Measurements from ENCODE around the gene HGS. TPM values are rescaled to one million over a fixed set of nuclear protein-coding genes. Genes with fewer than 3 reads are reported as not detected.

HGS gene
- total RNA-seq (ENCODE audit: low replicate concordance): 53.1 and 66.2 TPM in 2 replicates

GRCh38 chr17:81683584-81684441 is at the start of gene HGS, which contains the start of gene ARL16:
HGS (plus strand) TSS chr17:81684011; CDS start chr17:81684067, 56 bp downstream.
ARL16 (minus strand) TSS chr17:81683797; CDS start chr17:81683753, 44 bp downstream.

GRCh38 chr17:81636505-81637288 is 47.1 kb upstream of the HGS start, which contains the start of the genes NPLOC4 and TSPAN10:
NPLOC4 (minus strand) TSS chr17:81637112; CDS start chr17:81636930, 182 bp downstream.
TSPAN10 (plus strand) TSS chr17:81637196; CDS start chr17:81642413, 5,217 bp downstream.

GRCh38 chr17:81656118-81656743 is 27.6 kb upstream of the HGS start, which contains the start of gene PDE6G:
PDE6G (minus strand) TSS chr17:81656542; CDS start chr17:81653305, 3,237 bp downstream.

GRCh38 chr17:81666342-81667191 is 17.2 kb upstream of the HGS start, which contains the start of the genes CCDC137 and OXLD1:
CCDC137 (plus strand) TSS chr17:81666737; CDS start chr17:81666767, 30 bp downstream.
OXLD1 (minus strand) TSS chr17:81666605; CDS start chr17:81666577, 28 bp downstream.

GRCh38 chr17:81702934-81703746 is 19.3 kb downstream of the HGS start, which contains the start of gene MRPL12:
MRPL12 (plus strand) TSS chr17:81703367; CDS start chr17:81703502, 135 bp downstream.

GRCh38 chr17:81711814-81712467 is 28.1 kb downstream of the HGS start, which contains the start of gene SLC25A10:
SLC25A10 (plus strand) TSS chr17:81712284; CDS start chr17:81712427, 143 bp downstream.

Other genes starting within 250 kb of the HGS start
- gene ACTG1, start 171.2 kb upstream of the HGS start, total RNA-seq (ENCODE audit: low replicate concordance): 10,136 and 11,456 TPM in 2 replicates
- 1.1 and 3.2 TPM in 2 replicates for gene FSCN2, start 155.6 kb upstream of the HGS start, total RNA-seq (ENCODE audit: low replicate concordance)
- 14.3 and 23.5 TPM in 2 replicates for gene FAAP100, start 131.7 kb upstream of the HGS start, total RNA-seq (ENCODE audit: low replicate concordance)
- gene NPLOC4, start 46.9 kb upstream of the HGS start, total RNA-seq (ENCODE audit: low replicate concordance): 79.9 and 84.7 TPM in 2 replicates
- 0.30 and 2.0 TPM in 2 replicates for gene TSPAN10, start 46.8 kb upstream of the HGS start, total RNA-seq (ENCODE audit: low replicate concordance)
- 0.23 and 0.35 TPM in 2 replicates for gene PDE6G, start 27.5 kb upstream of the HGS start, total RNA-seq (ENCODE audit: low replicate concordance)
- 26.7 and 35.1 TPM in 2 replicates for gene OXLD1, start 17.4 kb upstream of the HGS start, total RNA-seq (ENCODE audit: low replicate concordance)
- 3.3 and 7.1 TPM in 2 replicates for gene CCDC137, start 17.3 kb upstream of the HGS start, total RNA-seq (ENCODE audit: low replicate concordance)
- 16.7 and 42.8 TPM in 2 replicates for gene ARL16, start 214 bp upstream of the HGS start, total RNA-seq (ENCODE audit: low replicate concordance)
- 2.0 and 12.9 TPM in 2 replicates for gene MRPL12, start 19.4 kb downstream of the HGS start, total RNA-seq (ENCODE audit: low replicate concordance)
- 4.7 and 11.3 TPM in 2 replicates for gene SLC25A10, start 28.3 kb downstream of the HGS start, total RNA-seq (ENCODE audit: low replicate concordance)
- not detected in 2 replicates for gene GCGR, start 120.1 kb downstream of the HGS start, total RNA-seq (ENCODE audit: low replicate concordance)
- gene MCRIP1, start 149.3 kb downstream of the HGS start, total RNA-seq (ENCODE audit: low replicate concordance): 85.4 and 140 TPM in 2 replicates
- gene PPP1R27, start 151.0 kb downstream of the HGS start, total RNA-seq (ENCODE audit: low replicate concordance): 0.15 TPM in 1 of 2 replicates, not detected in the other
- 997 and 1,224 TPM in 2 replicates for gene P4HB, start 176.5 kb downstream of the HGS start, total RNA-seq (ENCODE audit: low replicate concordance)
- gene ARHGDIA, start 187.3 kb downstream of the HGS start, total RNA-seq (ENCODE audit: low replicate concordance): 31.6 and 123 TPM in 2 replicates
- 86.2 and 152 TPM in 2 replicates for gene ALYREF, start 207.6 kb downstream of the HGS start, total RNA-seq (ENCODE audit: low replicate concordance)
- gene ANAPC11, start 207.7 kb downstream of the HGS start, total RNA-seq (ENCODE audit: low replicate concordance): 269 and 333 TPM in 2 replicates
- 0.23 and 0.38 TPM in 2 replicates for gene NPB, start 218.2 kb downstream of the HGS start, total RNA-seq (ENCODE audit: low replicate concordance)
- gene PCYT2, start 227.4 kb downstream of the HGS start, total RNA-seq (ENCODE audit: low replicate concordance): 42.8 and 43.9 TPM in 2 replicates
- gene SIRT7, start 234.2 kb downstream of the HGS start, total RNA-seq (ENCODE audit: low replicate concordance): 12.5 and 13.0 TPM in 2 replicates
- 13.7 and 15.0 TPM in 2 replicates for gene MAFG, start 243.7 kb downstream of the HGS start, total RNA-seq (ENCODE audit: low replicate concordance)

Measured in smooth muscle cell of the coronary artery (primary cell).